HepG2 (cell line): ENCODE measurements around the gene NKAIN4. TPM values are rescaled to one million over a fixed set of nuclear protein-coding genes. Genes with fewer than 3 reads are reported as not detected.

Experiments used
- ESRRA ChIP-seq: sonication (generic); formaldehyde crosslinking; IDR thresholded peaks from 2 replicates; pipeline ENCODE4 v1.5.1; 2020; ENCODE audit warnings: mild to moderate bottlenecking, low read depth, missing genetic modification reagents
- HDAC6 ChIP-seq: fragments of 200-600 bp; sonication (generic); IDR thresholded peaks from 2 replicates; pipeline ENCODE4 v1.7.0; 2017; ENCODE audit warnings: mild to moderate bottlenecking, antibody characterized with exemption, low read length, low read depth
- JUNB ChIP-seq: sonication (generic); formaldehyde crosslinking; IDR thresholded peaks from 2 replicates; pipeline ENCODE4 v1.8.0; 2022; ENCODE audit warnings: missing genetic modification reagents, mild to moderate bottlenecking, borderline replicate concordance
- RCOR2 ChIP-seq: IDR thresholded peaks from 2 replicates; pipeline ENCODE4 v1.6.1; 2016; ENCODE audit warnings: missing biosample characterization, missing genetic modification reagents
- RELA ChIP-seq: sonication (generic); formaldehyde crosslinking; IDR thresholded peaks from 2 replicates; pipeline ENCODE4 v1.4.0; 2020; ENCODE audit warnings: missing genetic modification reagents
- SIX4 ChIP-seq: sonication (generic); formaldehyde crosslinking; IDR thresholded peaks from 2 replicates; pipeline ENCODE4 v1.4.0; 2020; ENCODE audit warnings: missing genetic modification reagents
- TEAD3 ChIP-seq: optimal IDR thresholded peaks from 2 replicates; pipeline ENCODE3; 2016; ENCODE audit warnings: borderline replicate concordance
- ZBTB10 ChIP-seq: sonication (generic); formaldehyde crosslinking; IDR thresholded peaks from 2 replicates; pipeline ENCODE4 v1.4.0; 2020; ENCODE audit warnings: missing genetic modification reagents, borderline replicate concordance
- ZFP37 ChIP-seq: sonication (generic); formaldehyde crosslinking; IDR thresholded peaks from 2 replicates; pipeline ENCODE4 v1.4.0; 2020; ENCODE audit warnings: missing genetic modification reagents, borderline replicate concordance
- ZFP90 ChIP-seq: sonication (generic); formaldehyde crosslinking; IDR thresholded peaks from 2 replicates; pipeline ENCODE4 v1.8.0; 2022; ENCODE audit warnings: missing genetic modification reagents, mild to moderate bottlenecking, inconsistent platforms, borderline replicate concordance
- ZNF136 ChIP-seq: sonication (generic); formaldehyde crosslinking; IDR thresholded peaks from 2 replicates; pipeline ENCODE4 v1.8.1; 2022; ENCODE audit warnings: low read depth, mild to moderate bottlenecking, moderate library complexity, missing genetic modification reagents
- ZNF260 ChIP-seq: sonication (generic); formaldehyde crosslinking; IDR thresholded peaks from 2 replicates; pipeline ENCODE4 v1.4.0; 2020; ENCODE audit warnings: missing genetic modification reagents, low read depth, mild to moderate bottlenecking, borderline replicate concordance
- ZNF572 ChIP-seq: sonication (generic); formaldehyde crosslinking; IDR thresholded peaks from 2 replicates; pipeline ENCODE4 v1.5.1; 2020; ENCODE audit warnings: mild to moderate bottlenecking, missing genetic modification reagents
- ZNF576 ChIP-seq: sonication (generic); formaldehyde crosslinking; IDR thresholded peaks from 2 replicates; pipeline ENCODE4 v1.4.0; 2020; ENCODE audit warnings: mild to moderate bottlenecking, missing genetic modification reagents
- ZNF629 ChIP-seq: sonication (generic); formaldehyde crosslinking; conservative IDR thresholded peaks from 2 replicates; pipeline ENCODE4 v1.5.0; 2020; ENCODE audit warnings: missing genetic modification reagents
- polyA plus RNA-seq, 8 experiments: library from polyadenylated mRNA; depleted of rRNA in 3 of 8; stranded (reverse) in 7 of 8; unstranded in 1 of 8; fragments of >200 nt; fragmentation: Illumina TruSeq in 4 of 8; extraction: Trizol in 4 of 8; gene quantifications; 2 replicates each; pipeline versions ENCODE4 v1.2.1 to v1.2.3, GENCODE V29; 2011 to 2016; ENCODE audit warnings: low read depth in 4 of 8, missing spikeins in 1 of 8, mixed read lengths in 1 of 8; ENCODE audit not compliant: insufficient read depth in 1 of 8
- total RNA-seq, 5 experiments: library from RNA; depleted of rRNA; stranded (reverse); fragments of >200 nt; fragmentation: Illumina TruSeq; extraction: Trizol; gene quantifications; 2 replicates each; pipeline ENCODE4 v1.2.3, GENCODE V29; 2016; ENCODE audit warnings: low read depth in 1 of 5
- TF ChIP-seq, protein P1 (sequence below): sonication (generic); formaldehyde crosslinking; IDR thresholded peaks from 2 replicates; pipeline ENCODE4 v1.4.0; 2020; ENCODE audit warnings: missing genetic modification reagents
- TF ChIP-seq, protein P2 (sequence below): sonication (generic); formaldehyde crosslinking; IDR thresholded peaks from 2 replicates; pipeline ENCODE4 v1.4.0; 2020; ENCODE audit warnings: mild to moderate bottlenecking, missing genetic modification reagents
- TF ChIP-seq, protein P3 (sequence below): sonication (generic); formaldehyde crosslinking; IDR thresholded peaks from 2 replicates; pipeline ENCODE4 v1.4.0; 2020; ENCODE audit warnings: missing genetic modification reagents

NKAIN4 gene
- total and polyA plus RNA-seq, 2 of the 13 experiments (the other 11 are each of a cell fraction or from before 2014, with no cell fraction given), result not detected

DNA sequence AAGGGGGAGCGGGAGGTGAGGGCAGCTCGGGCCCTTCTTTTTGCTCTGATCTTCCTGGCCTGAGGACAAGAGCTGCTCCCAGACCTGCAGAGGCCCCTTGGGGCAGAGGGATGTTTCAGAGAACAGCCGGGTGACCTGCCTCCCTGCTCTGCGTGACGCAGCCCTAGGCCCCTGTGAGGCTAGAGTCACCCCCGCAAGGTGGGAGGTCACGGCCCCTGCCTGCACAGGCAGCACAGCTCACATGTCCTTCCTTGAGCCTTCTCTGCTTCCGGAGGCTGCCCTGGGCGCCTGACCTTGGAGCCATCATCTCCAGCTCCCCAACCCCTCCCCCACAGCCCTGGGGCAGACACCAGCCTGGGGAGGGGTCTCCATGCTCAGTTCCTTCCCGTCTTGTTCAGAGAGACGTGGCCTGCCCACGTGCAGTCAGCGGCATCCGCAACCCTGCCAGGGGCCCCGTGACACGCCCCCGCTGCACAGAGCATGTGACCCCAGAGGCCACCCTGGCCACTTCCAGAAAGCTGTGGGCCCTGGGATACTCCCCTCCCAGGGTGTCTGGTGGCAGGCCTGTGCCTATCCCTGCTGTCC, 18.8 kb downstream of the NKAIN4 start, which contains the start of gene BIRC7 (continued):
- TF ChIP-seq TEAD3, result no peak
- TF ChIP-seq ESRRA (CRISPR knock-in tag), result no peak
- no peak for TF ChIP-seq ZNF260 (CRISPR knock-in tag)
- TF ChIP-seq HDAC6, result no peak
- TF ChIP-seq, protein P1, sequence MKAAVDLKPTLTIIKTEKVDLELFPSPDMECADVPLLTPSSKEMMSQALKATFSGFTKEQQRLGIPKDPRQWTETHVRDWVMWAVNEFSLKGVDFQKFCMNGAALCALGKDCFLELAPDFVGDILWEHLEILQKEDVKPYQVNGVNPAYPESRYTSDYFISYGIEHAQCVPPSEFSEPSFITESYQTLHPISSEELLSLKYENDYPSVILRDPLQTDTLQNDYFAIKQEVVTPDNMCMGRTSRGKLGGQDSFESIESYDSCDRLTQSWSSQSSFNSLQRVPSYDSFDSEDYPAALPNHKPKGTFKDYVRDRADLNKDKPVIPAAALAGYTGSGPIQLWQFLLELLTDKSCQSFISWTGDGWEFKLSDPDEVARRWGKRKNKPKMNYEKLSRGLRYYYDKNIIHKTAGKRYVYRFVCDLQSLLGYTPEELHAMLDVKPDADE (CRISPR knock-in tag), result no peak
- TF ChIP-seq RELA (CRISPR knock-in tag), result no peak
- no peak for TF ChIP-seq ZFP37 (CRISPR knock-in tag)
- TF ChIP-seq, protein P2, sequence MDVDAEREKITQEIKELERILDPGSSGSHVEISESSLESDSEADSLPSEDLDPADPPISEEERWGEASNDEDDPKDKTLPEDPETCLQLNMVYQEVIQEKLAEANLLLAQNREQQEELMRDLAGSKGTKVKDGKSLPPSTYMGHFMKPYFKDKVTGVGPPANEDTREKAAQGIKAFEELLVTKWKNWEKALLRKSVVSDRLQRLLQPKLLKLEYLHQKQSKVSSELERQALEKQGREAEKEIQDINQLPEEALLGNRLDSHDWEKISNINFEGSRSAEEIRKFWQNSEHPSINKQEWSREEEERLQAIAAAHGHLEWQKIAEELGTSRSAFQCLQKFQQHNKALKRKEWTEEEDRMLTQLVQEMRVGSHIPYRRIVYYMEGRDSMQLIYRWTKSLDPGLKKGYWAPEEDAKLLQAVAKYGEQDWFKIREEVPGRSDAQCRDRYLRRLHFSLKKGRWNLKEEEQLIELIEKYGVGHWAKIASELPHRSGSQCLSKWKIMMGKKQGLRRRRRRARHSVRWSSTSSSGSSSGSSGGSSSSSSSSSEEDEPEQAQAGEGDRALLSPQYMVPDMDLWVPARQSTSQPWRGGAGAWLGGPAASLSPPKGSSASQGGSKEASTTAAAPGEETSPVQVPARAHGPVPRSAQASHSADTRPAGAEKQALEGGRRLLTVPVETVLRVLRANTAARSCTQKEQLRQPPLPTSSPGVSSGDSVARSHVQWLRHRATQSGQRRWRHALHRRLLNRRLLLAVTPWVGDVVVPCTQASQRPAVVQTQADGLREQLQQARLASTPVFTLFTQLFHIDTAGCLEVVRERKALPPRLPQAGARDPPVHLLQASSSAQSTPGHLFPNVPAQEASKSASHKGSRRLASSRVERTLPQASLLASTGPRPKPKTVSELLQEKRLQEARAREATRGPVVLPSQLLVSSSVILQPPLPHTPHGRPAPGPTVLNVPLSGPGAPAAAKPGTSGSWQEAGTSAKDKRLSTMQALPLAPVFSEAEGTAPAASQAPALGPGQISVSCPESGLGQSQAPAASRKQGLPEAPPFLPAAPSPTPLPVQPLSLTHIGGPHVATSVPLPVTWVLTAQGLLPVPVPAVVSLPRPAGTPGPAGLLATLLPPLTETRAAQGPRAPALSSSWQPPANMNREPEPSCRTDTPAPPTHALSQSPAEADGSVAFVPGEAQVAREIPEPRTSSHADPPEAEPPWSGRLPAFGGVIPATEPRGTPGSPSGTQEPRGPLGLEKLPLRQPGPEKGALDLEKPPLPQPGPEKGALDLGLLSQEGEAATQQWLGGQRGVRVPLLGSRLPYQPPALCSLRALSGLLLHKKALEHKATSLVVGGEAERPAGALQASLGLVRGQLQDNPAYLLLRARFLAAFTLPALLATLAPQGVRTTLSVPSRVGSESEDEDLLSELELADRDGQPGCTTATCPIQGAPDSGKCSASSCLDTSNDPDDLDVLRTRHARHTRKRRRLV (CRISPR knock-in tag), result no peak
- no peak for TF ChIP-seq ZNF136
- TF ChIP-seq, protein P3, sequence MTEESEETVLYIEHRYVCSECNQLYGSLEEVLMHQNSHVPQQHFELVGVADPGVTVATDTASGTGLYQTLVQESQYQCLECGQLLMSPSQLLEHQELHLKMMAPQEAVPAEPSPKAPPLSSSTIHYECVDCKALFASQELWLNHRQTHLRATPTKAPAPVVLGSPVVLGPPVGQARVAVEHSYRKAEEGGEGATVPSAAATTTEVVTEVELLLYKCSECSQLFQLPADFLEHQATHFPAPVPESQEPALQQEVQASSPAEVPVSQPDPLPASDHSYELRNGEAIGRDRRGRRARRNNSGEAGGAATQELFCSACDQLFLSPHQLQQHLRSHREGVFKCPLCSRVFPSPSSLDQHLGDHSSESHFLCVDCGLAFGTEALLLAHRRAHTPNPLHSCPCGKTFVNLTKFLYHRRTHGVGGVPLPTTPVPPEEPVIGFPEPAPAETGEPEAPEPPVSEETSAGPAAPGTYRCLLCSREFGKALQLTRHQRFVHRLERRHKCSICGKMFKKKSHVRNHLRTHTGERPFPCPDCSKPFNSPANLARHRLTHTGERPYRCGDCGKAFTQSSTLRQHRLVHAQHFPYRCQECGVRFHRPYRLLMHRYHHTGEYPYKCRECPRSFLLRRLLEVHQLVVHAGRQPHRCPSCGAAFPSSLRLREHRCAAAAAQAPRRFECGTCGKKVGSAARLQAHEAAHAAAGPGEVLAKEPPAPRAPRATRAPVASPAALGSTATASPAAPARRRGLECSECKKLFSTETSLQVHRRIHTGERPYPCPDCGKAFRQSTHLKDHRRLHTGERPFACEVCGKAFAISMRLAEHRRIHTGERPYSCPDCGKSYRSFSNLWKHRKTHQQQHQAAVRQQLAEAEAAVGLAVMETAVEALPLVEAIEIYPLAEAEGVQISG, result no peak
- no peak for TF ChIP-seq ZFP90 (CRISPR knock-in tag)
- peak; percentile 71; the same call in 1 of the 2 replicates for TF ChIP-seq ZNF576 (CRISPR knock-in tag)
- no peak for TF ChIP-seq JUNB (CRISPR knock-in tag)
- TF ChIP-seq ZBTB10 (CRISPR knock-in tag), result peak; percentile 37; the same call in 1 of the 2 replicates
- no peak for TF ChIP-seq SIX4
- no peak for TF ChIP-seq ZNF572
- TF ChIP-seq ZNF629 (CRISPR knock-in tag), result no peak
- no peak for TF ChIP-seq RCOR2 (CRISPR knock-in tag)
